Measurements from ENCODE around the gene AKR1D1. TPM values are rescaled to one million over a fixed set of nuclear protein-coding genes. Genes with fewer than 3 reads are reported as not detected.

AKR1D1 gene
- total RNA-seq, 2 experiments from 2014 or later, result not detected

- CTCF ChIA-PET (ENCODE audit: unreplicated experiment), result no interaction called here
- POLR2A ChIA-PET, result interaction anchor here (0.6 kb wide), 1 partner anchor 73 kb away, joined by 4 read pairs; no protein-coding TSS in a partner anchor
- Histone ChIP-seq H2AFZ (ENCODE audit: low read length) (no peak overlapping the region), H3K4me1 (ENCODE audit: insufficient read depth, low read length, poor library complexity, severe bottlenecking) (no peaks in the 10 kb centered on the region), H3K4me3 (ENCODE audit: low read depth, low read length, poor library complexity, severe bottlenecking) (no peak overlapping the region), H3K27ac (ENCODE audit: low read depth, low read length, poor library complexity, severe bottlenecking) (no peak overlapping the region), H4K20me1 (ENCODE audit: insufficient read depth, low read length) (no peaks in the 10 kb centered on the region), H3K9me2 (ENCODE audit: insufficient read depth, low read length) (no peaks in the 10 kb centered on the region), H3K4me2 (ENCODE audit: low read length) (no peak overlapping the region), H3K79me2 (ENCODE audit: insufficient read depth, low read depth, low read length) (no peaks in the 10 kb centered on the region), H3K36me3 (ENCODE audit: insufficient read depth, low read length) (no peaks in the 10 kb centered on the region), H3K9me3 (ENCODE audit: low read length) (no peaks in the 10 kb centered on the region)
- intact Hi-C loops (cut with micrococcal nuclease; ENCODE audit: unreplicated experiment), result no loop called here
- no peak for TF ChIP-seq CTCF (conservative IDR thresholded peaks at IDR 0.05; ENCODE audit: low read length)
- TF ChIP-seq EZH2phosphoT487 (IDR thresholded peaks at IDR 0.05; ENCODE audit: borderline replicate concordance, low read depth, low read length), result no peak
- no TSS peak for BruUV-seq (replicated peaks)
- DNase-seq (ENCODE audit: low spot score), result no peak
Measured at GRCh38 chr7:138067774-138068173, 8.5 kb upstream of the AKR1D1 start.

GRCh38 chr7:138070908-138071307, 5.4 kb upstream of the AKR1D1 start:
- H3K79me2 ChIP-seq (ENCODE audit: insufficient read depth, low read depth, low read length), result no peaks in the 10 kb centered on the region
- DNase-seq (ENCODE audit: low spot score), result no peak
- H3K36me3 ChIP-seq (ENCODE audit: insufficient read depth, low read length), result no peaks in the 10 kb centered on the region
- ChIA-PET CTCF (ENCODE audit: unreplicated experiment) (no interaction called here), POLR2A (interaction anchor here (0.6 kb wide), 1 partner anchor 19 kb away, joined by 3 read pairs; no protein-coding TSS in a partner anchor)
- no peaks in the 10 kb centered on the region for H4K20me1 ChIP-seq (ENCODE audit: insufficient read depth, low read length)
- H3K9me3 ChIP-seq (ENCODE audit: low read length), result no peaks in the 10 kb centered on the region
- no peaks in the 10 kb centered on the region for H3K9me2 ChIP-seq (ENCODE audit: insufficient read depth, low read length)
- intact Hi-C loops (cut with micrococcal nuclease; ENCODE audit: unreplicated experiment), result no loop called here
- H3K4me2 ChIP-seq (ENCODE audit: low read length), result no peak overlapping the region
- no TSS peak for BruUV-seq (replicated peaks)
- no peak overlapping the region for H3K27ac ChIP-seq (ENCODE audit: low read depth, low read length, poor library complexity, severe bottlenecking)
- no peak overlapping the region for H3K4me3 ChIP-seq (ENCODE audit: low read depth, low read length, poor library complexity, severe bottlenecking)
- H2AFZ ChIP-seq (ENCODE audit: low read length), result no peak overlapping the region
- TF ChIP-seq CTCF (conservative IDR thresholded peaks at IDR 0.05; ENCODE audit: low read length) (no peak), EZH2phosphoT487 (IDR thresholded peaks at IDR 0.05; ENCODE audit: borderline replicate concordance, low read depth, low read length) (no peak)
- H3K4me1 ChIP-seq (ENCODE audit: insufficient read depth, low read length, poor library complexity, severe bottlenecking), result no peaks in the 10 kb centered on the region

GRCh38 chr7:138072726-138073125, 3.5 kb upstream of the AKR1D1 start:
- Histone ChIP-seq H3K9me3 (ENCODE audit: low read length) (no peaks in the 10 kb centered on the region), H3K9me2 (ENCODE audit: insufficient read depth, low read length) (no peaks in the 10 kb centered on the region), H3K4me1 (ENCODE audit: insufficient read depth, low read length, poor library complexity, severe bottlenecking) (no peaks in the 10 kb centered on the region), H3K27ac (ENCODE audit: low read depth, low read length, poor library complexity, severe bottlenecking) (no peak overlapping the region), H3K79me2 (ENCODE audit: insufficient read depth, low read depth, low read length) (no peaks in the 10 kb centered on the region), H4K20me1 (ENCODE audit: insufficient read depth, low read length) (no peaks in the 10 kb centered on the region), H3K36me3 (ENCODE audit: insufficient read depth, low read length) (no peaks in the 10 kb centered on the region), H3K4me2 (ENCODE audit: low read length) (no peak overlapping the region), H3K4me3 (ENCODE audit: low read depth, low read length, poor library complexity, severe bottlenecking) (no peak overlapping the region), H2AFZ (ENCODE audit: low read length) (no peak overlapping the region)
- DNase-seq (ENCODE audit: low spot score), result no peak
- no peak for TF ChIP-seq EZH2phosphoT487 (IDR thresholded peaks at IDR 0.05; ENCODE audit: borderline replicate concordance, low read depth, low read length)
- no peak for TF ChIP-seq CTCF (conservative IDR thresholded peaks at IDR 0.05; ENCODE audit: low read length)
- ChIA-PET CTCF (ENCODE audit: unreplicated experiment) (no interaction called here), POLR2A (interaction anchor here (1.2 kb wide), 1 partner anchor 267 kb away, joined by 3 read pairs; no protein-coding TSS in a partner anchor)
- intact Hi-C loops (cut with micrococcal nuclease; ENCODE audit: unreplicated experiment), result no loop called here
- BruUV-seq (replicated peaks), result no TSS peak
